ENCODE data around the gene CCHCR1.

The CCHCR1 gene

DNA sequence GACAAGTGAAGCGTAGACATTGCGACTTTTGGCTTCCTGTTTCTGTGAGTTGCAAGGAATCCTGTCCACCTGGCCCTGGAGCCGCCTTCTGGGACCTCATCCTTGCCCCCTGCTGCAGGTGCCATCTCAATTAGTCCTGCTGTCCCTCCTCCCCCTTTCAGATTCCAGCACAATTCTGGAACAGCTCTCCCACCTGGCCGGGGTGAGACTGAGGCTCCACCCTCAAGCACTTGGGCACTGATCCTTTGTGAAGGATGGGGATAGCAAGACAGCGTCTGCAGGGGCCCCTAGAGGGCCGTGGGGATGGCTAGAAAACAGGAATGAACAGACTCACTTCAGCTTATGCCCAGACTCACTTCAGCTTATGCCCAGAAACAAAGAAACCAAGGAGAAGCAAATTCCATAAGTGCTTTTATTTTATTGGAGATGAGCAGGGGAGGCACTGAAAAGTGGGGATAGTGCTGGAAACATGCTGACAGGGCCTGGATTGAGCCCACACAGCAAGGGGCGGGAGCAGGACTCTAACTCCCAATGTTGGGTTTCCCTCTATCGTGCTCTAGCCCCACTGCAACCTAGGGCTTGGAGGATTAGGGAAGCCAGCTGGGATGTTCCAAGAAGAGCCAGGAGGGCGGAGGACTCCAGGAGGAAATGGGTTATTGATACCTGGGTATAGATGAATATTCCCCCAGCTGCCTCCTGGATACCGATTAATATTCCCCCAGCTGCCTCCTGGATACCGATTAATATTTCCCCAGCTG lies 46.6 kb downstream of the CCHCR1 start:
- no peak for DNase-seq (ENCODE audit: low read depth, low spot score)

DNA sequence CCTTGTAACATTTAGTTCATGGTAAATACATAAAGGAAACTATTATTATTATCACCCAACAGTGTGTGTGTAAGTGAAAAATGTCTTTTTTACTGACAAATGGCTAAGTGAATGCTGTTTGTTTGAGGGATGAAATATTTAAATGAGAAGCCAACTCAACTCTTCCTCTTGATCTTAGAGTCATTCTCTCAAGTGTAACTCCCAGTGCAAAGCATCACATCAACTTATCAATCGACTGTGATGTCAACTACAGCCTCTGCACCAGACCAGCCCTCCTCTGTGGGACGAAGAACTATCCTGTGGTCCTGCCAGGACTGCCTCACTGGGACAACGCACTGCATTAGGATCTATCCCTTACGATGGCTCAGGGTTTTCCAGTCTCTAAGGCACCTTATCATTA lies 50.5 kb downstream of the CCHCR1 start:
- no peak for DNase-seq (ENCODE audit: low read depth, low spot score)

GRCh38 chr6:31103136-31103535 lies 54.5 kb downstream of the CCHCR1 start:
- DNase-seq (ENCODE audit: low read depth, low spot score): no peak

GRCh38 chr6:31098449-31098938 lies 59.1 kb downstream of the CCHCR1 start:
- no peak for DNase-seq (ENCODE audit: low read depth, low spot score)

DNA sequence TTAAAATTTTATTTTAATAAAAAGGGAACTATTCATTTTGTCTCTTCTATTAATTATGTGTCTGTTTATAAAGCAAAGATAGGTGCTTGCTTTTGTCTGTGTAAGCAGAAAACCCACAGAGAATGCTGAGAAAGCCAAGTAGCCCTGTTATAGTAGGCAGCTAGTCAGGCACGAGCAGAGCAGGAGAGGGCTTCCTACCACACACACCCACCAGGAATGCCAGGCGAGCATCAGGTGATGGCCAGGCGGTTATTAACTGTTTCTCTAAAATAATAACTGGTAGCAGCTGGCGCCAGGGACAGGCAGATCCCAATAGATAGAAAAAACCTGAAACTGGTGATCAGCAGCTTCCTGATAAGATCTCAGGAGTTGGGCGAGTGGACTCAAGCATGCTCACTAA lies 60.9 kb downstream of the CCHCR1 start:
- no peak for DNase-seq (ENCODE audit: low read depth, low spot score)

DNA sequence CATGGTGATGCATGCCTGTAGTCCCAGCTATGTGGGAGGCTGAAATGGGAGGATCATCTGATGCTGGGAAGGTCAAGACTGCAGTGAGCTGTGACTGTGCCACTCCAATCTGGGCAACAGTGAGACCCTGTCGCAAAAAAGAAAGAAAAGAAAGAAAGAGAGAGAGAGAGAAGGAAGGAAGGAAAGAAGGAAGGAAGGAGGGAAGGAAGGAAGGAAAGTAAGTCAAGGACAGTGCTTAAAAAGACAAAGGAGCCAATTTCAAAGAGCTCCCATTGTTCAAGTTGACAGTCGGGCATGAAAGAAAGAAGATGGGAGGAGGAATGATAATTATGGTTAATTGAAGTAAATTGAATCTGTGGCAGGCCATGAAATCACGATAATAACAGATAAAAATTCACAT lies 61.4 kb downstream of the CCHCR1 start:
- DNase-seq (ENCODE audit: low read depth, low spot score): no peak

DNA sequence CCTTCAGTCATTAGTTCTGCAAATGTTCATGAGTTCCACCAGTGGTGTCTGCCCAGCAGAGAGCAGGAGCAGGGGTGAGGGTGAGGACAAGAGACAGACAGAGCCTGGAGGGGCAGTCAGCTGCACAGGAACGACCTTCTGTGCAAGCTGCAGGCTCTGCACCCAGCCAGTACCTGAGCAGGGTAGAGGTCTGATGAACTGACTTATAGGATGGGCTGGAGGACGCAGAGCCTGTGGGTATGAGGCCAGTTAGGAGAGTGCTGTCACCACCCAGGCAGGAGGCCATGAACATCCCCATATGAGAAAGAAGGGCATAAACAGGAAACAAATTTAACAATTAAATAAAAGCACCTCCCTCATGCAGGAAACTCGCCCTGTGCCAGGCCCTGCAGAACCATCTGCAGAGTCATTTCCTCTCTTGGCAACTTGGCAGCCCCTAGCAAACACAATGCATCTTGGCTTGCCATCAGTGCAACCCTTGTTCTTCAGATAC lies 63.2 kb downstream of the CCHCR1 start:
- DNase-seq (ENCODE audit: low read depth, low spot score): no peak

GRCh38 chr6:31092769-31093505 lies 64.7 kb downstream of the CCHCR1 start:
- no peak for DNase-seq (ENCODE audit: low read depth, low spot score)

Data from astrocyte of the hippocampus (primary cell).